HG03521 (cell line): ENCODE results near the gene MEIS2.
A peak's percentile ranks its signal among the peaks of the same experiment; 100 is the strongest.

Experiments
- ATAC-seq: cut with Tn5 transposase; IDR thresholded peaks from one replicate; pipeline ENCODE4 v1.9.1; 2021; ENCODE audit warnings: mild to moderate bottlenecking, moderate library complexity; ENCODE audit not compliant: unreplicated experiment

MEIS2 gene

DNA sequence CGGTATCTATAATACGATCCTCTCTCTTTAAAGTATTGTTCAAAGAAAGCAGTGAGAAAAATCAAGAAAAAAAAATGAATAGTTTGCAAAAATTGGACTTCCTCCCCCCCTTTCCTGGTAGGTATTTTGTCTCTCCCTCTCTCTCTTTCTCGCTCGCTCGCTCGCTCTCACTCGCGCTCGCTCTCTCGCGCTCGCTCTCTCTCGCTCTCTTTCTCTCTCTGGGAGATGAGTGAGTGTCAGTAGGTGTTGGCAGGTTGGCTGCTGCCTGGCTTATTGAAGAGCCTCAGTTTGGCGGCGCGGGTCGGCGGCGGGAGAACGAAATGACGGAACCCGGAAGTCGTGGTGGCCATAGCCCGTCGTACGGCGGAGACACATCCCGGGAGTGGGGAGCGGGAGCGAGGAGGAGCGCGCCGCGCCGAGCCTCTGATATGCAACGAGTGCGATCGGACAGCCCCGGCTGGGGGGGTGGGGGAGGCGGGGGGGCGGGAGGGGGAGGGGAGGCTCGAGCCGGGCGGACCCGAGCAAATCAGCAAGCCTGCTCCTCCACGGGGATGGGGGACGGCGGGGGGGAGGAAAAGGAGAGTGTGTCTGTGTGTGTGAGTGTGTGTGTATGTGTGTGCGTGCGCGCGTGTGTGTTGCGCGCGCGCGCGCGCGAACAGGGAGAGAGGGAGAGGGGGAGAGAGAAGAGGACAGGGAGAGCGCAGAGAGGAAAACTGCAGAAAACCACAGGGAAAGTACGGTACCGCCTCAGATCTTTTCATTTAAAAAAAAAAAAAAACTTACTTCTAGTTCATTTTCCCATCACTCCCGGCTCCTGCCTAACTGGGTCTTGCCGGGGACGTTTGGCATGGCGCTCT, at the start of gene MEIS2:
MEIS2 (minus strand) TSS at position 441 of the 857 bp plus-strand sequence. CDS start 1,083 bp downstream, outside the sequence.
- ATAC-seq = peak; percentile 36

GRCh38 chr15:37149146-37149545, 48.8 kb upstream of the MEIS2 start:
- no peak for ATAC-seq

- ATAC-seq = no peak
Observed at GRCh38 chr15:37148714-37149113, 48.4 kb upstream of the MEIS2 start.

DNA sequence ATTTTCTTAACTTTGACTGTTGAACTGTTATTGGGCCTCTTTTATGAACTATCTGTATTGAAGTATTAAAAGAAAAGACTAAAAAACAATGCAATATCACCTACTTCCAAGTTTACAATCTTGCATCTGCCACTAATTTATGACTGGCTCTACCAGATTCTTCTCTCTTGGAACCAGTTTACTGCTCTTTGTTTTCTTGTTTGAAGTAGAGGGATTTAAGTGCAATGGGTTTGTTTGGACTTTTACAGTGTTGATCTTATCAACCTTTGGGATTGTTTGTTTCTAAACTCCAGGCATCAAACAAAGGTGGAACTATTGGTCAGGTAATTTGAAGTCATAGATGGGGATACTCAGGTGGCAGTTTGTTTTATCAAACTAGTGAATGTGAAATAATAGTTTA, 43.0 kb upstream of the MEIS2 start:
- no peak for ATAC-seq

- ATAC-seq = no peak
Observed at GRCh38 chr15:37142371-37142770, 42.0 kb upstream of the MEIS2 start.

DNA sequence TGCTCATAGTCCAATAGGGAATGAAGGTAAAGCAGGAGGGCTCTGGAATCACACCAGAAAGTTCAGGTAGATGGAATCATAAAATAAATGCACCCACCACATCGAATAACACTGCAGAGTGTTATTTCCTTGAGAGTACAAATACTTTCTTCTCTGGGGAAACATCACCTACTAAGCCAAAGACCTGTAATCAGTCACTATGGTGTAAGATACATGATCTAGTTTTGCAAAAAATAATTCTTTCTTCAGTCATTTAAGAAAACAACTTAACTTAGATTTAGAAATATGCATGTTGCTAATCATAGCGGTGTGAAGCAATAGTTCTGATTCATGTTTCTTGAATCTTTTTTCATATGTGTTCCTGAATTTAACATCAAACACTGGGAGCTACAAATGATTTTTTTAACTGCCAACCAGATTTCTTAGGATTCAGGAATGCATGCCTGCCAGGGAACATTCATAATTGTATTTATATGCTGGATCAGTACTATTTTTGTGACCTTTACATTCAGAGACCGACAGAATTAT, 40.2 kb upstream of the MEIS2 start:
- no peak for ATAC-seq

GRCh38 chr15:37138591-37139215, 38.4 kb upstream of the MEIS2 start:
- ATAC-seq = no peak

GRCh38 chr15:37137221-37137620, 36.9 kb upstream of the MEIS2 start:
- no peak for ATAC-seq

GRCh38 chr15:37136666-37137065, 36.3 kb upstream of the MEIS2 start:
- ATAC-seq = no peak

GRCh38 chr15:37135225-37135624, 34.9 kb upstream of the MEIS2 start:
- ATAC-seq = no peak

GRCh38 chr15:37134699-37135131, 34.4 kb upstream of the MEIS2 start:
- ATAC-seq = no peak

- no peak for ATAC-seq
Observed at GRCh38 chr15:37134244-37134643, 33.9 kb upstream of the MEIS2 start.

GRCh38 chr15:37133602-37134001, 33.3 kb upstream of the MEIS2 start:
- no peak for ATAC-seq

- no peak for ATAC-seq
Observed at GRCh38 chr15:37132826-37133417, 32.6 kb upstream of the MEIS2 start.

DNA sequence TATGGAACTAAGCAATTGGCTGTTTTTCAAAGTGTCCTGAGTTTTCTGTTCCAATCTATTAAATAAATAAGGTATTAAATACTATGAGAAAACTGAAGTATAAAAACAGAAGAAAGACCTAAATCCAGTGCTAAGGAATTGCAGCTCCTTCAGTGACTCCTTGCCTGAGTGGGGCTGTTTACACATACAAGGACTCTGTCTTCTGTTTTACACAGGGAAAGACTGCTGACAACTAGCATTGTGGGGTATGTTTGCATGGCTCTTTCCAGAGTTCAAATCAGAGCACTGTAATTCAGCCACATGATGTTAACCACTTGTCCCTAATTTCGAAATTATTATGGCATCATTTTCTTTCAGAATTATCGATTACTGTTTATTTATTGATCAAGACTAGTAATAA, 31.3 kb upstream of the MEIS2 start:
- ATAC-seq = no peak

- no peak for ATAC-seq
Observed at GRCh38 chr15:37130356-37130755, 30.0 kb upstream of the MEIS2 start.

DNA sequence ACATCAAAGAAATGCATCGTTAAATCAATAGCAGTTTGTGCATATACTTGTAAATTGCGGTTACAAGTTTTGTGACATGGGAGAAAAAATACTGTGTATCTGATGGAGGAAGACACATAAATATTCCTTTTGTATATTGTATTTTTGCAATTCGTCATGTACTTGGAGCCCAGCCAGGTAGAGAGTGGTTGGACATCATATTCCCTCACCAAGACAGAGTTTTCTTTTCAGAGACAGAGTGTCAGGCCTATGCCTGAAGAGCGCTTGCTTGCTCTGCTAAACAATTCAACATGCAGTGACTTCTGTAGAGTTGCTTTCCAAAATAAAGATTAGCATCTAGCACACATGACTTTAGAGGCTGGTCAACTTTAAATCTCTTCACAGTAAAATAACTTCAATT, 24.8 kb upstream of the MEIS2 start:
- no peak for ATAC-seq

- ATAC-seq = no peak
Observed at GRCh38 chr15:37124331-37124730, 24.0 kb upstream of the MEIS2 start.

DNA sequence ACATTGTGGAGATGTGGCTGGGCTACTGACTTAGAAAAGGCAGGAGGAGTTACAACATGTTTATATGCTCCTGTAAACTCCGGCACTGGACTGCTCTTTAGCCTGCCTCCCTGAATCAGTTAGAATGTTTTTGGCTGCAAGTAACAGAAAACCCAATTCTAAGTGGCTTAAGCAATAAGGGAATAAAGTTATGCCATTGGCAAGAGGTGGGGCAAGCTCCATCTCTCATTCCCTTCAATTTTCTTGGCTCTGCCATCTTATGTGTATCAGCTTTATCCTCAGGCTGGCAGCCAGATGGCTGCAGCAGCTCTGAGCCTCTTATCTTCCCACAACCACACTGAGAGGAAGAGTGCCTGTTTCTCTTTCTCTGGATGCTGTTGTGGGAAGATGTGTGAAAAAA, 22.4 kb upstream of the MEIS2 start:
- ATAC-seq = no peak

DNA sequence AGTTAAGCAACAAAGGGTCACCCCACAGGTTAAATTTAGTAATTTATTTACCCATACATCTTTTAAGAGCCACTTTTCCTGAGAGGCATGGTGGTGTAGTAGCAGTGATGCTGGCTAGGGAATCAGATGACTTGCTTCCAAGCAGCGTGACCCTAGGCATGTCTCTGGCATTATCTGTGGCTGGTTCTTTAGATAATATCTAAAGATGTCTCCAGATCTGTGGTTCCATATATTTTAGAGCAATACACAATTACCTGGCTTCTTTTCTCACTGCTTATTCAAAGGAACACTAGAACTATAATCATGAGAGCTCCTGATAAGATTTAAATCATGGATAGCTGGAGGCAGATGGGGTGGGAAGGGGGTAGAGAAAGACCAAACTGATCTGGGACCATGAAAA, 21.1 kb upstream of the MEIS2 start:
- no peak for ATAC-seq

GRCh38 chr15:37117030-37117429, 16.7 kb upstream of the MEIS2 start:
- ATAC-seq = no peak

DNA sequence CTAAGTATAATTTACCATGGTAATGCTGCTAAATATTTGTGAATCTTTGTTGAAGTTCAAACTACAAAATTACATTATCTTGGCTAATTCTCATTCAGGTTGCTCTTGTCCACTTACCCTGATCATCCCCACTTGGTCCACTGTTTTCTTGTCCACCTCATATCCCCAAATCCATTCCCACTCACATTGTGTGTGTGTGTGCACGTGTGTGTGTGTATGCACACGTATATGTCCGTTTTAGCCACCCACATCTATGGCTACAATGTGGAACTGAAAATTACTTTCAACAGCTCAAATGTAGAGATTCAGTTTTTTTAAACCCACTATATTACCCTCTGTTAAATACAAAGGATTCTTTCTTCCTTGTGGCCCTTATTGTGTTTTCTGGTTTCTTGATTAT, 15.2 kb upstream of the MEIS2 start:
- no peak for ATAC-seq
